ENCODE measurements around the gene CETP.

DNA sequence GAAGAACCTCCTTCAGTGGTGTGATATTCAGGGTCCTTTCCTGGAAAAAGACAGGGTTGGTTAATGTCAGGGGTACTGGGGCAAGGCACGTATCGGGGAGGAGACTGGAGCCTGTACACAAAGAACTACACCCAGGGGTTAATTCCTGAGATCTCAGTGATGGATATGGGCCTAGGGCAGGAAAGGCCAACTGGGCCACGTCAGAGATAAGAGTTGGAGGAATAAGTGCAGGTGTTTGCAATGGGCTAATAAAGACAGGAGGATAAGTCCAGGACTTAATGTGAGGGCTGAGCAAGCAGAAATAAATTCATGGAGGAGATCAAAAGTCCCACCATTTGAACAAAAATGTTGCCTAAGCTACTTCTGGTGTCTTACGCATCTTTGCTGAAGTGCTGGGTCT is 40.2 kb upstream of the CETP start:
- no peak for TF ChIP-seq EZH2 (IDR thresholded peaks at IDR 0.05; ENCODE audit: low read length, missing control alignments)
- TF ChIP-seq, protein P1, sequence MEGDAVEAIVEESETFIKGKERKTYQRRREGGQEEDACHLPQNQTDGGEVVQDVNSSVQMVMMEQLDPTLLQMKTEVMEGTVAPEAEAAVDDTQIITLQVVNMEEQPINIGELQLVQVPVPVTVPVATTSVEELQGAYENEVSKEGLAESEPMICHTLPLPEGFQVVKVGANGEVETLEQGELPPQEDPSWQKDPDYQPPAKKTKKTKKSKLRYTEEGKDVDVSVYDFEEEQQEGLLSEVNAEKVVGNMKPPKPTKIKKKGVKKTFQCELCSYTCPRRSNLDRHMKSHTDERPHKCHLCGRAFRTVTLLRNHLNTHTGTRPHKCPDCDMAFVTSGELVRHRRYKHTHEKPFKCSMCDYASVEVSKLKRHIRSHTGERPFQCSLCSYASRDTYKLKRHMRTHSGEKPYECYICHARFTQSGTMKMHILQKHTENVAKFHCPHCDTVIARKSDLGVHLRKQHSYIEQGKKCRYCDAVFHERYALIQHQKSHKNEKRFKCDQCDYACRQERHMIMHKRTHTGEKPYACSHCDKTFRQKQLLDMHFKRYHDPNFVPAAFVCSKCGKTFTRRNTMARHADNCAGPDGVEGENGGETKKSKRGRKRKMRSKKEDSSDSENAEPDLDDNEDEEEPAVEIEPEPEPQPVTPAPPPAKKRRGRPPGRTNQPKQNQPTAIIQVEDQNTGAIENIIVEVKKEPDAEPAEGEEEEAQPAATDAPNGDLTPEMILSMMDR (conservative IDR thresholded peaks at IDR 0.05 in 1 of 2, IDR thresholded peaks at IDR 0.05 in 1 of 2; ENCODE audit: low read depth in 1 of 2, low read length in 2 of 2): no peak

Measured in fibroblast of lung (primary cell).